ENCODE data around the gene CREM.
A peak's percentile ranks its signal among the peaks of the same experiment; 100 is the strongest.

CREM gene

GRCh38 chr10:35136263-35136815, 9.7 kb downstream of the CREM start:
- ATAC-seq, result peak in 1 of 2 donors; percentile 14

- ATAC-seq, result no peak
These were observed 13.5 kb downstream of the CREM start for GRCh38 chr10:35140126-35140525.

GRCh38 chr10:35140727-35141126, 14.1 kb downstream of the CREM start:
- ATAC-seq, result no peak

GRCh38 chr10:35150308-35150707, 23.7 kb downstream of the CREM start:
- ATAC-seq, result no peak

- ATAC-seq, result no peak
These were observed 26.3 kb downstream of the CREM start for GRCh38 chr10:35152992-35153391.

GRCh38 chr10:35153716-35154115, 27.1 kb downstream of the CREM start:
- no peak for ATAC-seq

- ATAC-seq, result no peak
These were observed 34.1 kb downstream of the CREM start for GRCh38 chr10:35160743-35161142.

GRCh38 chr10:35161906-35162305, 35.3 kb downstream of the CREM start:
- ATAC-seq, result no peak

GRCh38 chr10:35165136-35165535, 38.5 kb downstream of the CREM start:
- ATAC-seq, result no peak

- ATAC-seq, result no peak
These were observed 39.2 kb downstream of the CREM start for GRCh38 chr10:35165811-35166210.

- no peak for ATAC-seq
These were observed 40.0 kb downstream of the CREM start for GRCh38 chr10:35166607-35167006.

GRCh38 chr10:35167342-35167741, 40.7 kb downstream of the CREM start:
- ATAC-seq, result no peak

- ATAC-seq, result no peak
These were observed 45.5 kb downstream of the CREM start for GRCh38 chr10:35172146-35172545.

GRCh38 chr10:35172574-35172973, 45.9 kb downstream of the CREM start:
- ATAC-seq, result no peak

GRCh38 chr10:35178331-35178730, 51.7 kb downstream of the CREM start:
- no peak for ATAC-seq

- no peak for ATAC-seq
These were observed 56.2 kb downstream of the CREM start for GRCh38 chr10:35182631-35183510.

GRCh38 chr10:35184527-35185171, 58.0 kb downstream of the CREM start:
- no peak for ATAC-seq

GRCh38 chr10:35185260-35186034, 58.8 kb downstream of the CREM start:
- ATAC-seq, result peak in 1 of 2 donors; percentile 36

- no peak for ATAC-seq
These were observed 62.3 kb downstream of the CREM start for GRCh38 chr10:35188954-35189353.

- ATAC-seq, result no peak
These were observed 64.9 kb downstream of the CREM start for GRCh38 chr10:35191523-35191922.

- ATAC-seq, result no peak
These were observed 66.1 kb downstream of the CREM start for GRCh38 chr10:35192645-35193249.

- ATAC-seq, result no peak
These were observed 67.8 kb downstream of the CREM start for GRCh38 chr10:35194471-35194870.

- peak; percentile 29 to 30 for ATAC-seq
These were observed 68.3 kb downstream of the CREM start for GRCh38 chr10:35194906-35195305.
